HEK293 (cell line): ENCODE measurements around the gene SLC25A44.

Experiments
- CTCF ChIA-PET: fragments of 350-600 bp; formaldehyde crosslinking; extraction: SDS; loops from one replicate; lab custom pipeline; 2021; ENCODE audit warnings: antibody characterized with exemption; lab: Yijun Ruan, JAX
- POLR2A ChIA-PET: fragments of 300-600 bp; formaldehyde crosslinking; extraction: SDS; loops from one replicate; lab custom pipeline; 2020; ENCODE audit warnings: antibody characterized with exemption, inconsistent platforms; lab: Yijun Ruan, JAX
- H3K27ac ChIP-seq: fragments of 200-500 bp; sonication (Bioruptor generic); 2 replicates; pipeline ENCODE4 v1.5.1; 2014; ENCODE audit warnings: low read depth, low read length, control low read depth, inconsistent platforms; ENCODE audit errors: extremely low read depth
- H3K36me3 ChIP-seq, 2 experiments: fragments of 200-500 bp in 1 of 2; sonication (Bioruptor generic) in 1 of 2; 1 replicate in 1 of 2; 2 replicates in 1 of 2; pipeline ENCODE4 v1.5.1; 2014 to 2017; ENCODE audit warnings: inconsistent platforms in 2 of 2, low read length in 2 of 2; ENCODE audit not compliant: control insufficient read depth in 2 of 2, insufficient read depth in 1 of 2
- H3K4me1 ChIP-seq: fragments of 200-500 bp; sonication (Bioruptor generic); 2 replicates; pipeline ENCODE4 v1.5.1; 2014; ENCODE audit warnings: mild to moderate bottlenecking, low read length, inconsistent platforms; ENCODE audit not compliant: control insufficient read depth, insufficient read depth
- H3K4me3 ChIP-seq: 2 replicates; pipeline ENCODE4 v1.5.1; 2011; ENCODE audit warnings: low read depth, mild to moderate bottlenecking, control low read depth, low read length, moderate library complexity
- H3K9me3 ChIP-seq: fragments of 200-500 bp; sonication (Bioruptor generic); 2 replicates; pipeline ENCODE4 v1.5.1; 2014; ENCODE audit warnings: low read depth, low read length, inconsistent platforms; ENCODE audit not compliant: control insufficient read depth, insufficient read depth
- GLIS2 ChIP-seq: fragments of 450-650 bp; formaldehyde crosslinking; IDR thresholded peaks from 2 replicates; pipeline ENCODE4 v1.5.1; 2016; ENCODE audit warnings: missing biosample characterization, missing genetic modification characterization
- KLF16 ChIP-seq: fragments of 450-650 bp; formaldehyde crosslinking; IDR thresholded peaks from 2 replicates; pipeline ENCODE4 v1.5.1; 2017; ENCODE audit warnings: missing biosample characterization, missing genetic modification characterization
- OSR2 ChIP-seq: fragments of 450-650 bp; formaldehyde crosslinking; IDR thresholded peaks from 2 replicates; pipeline ENCODE4 v1.5.1; 2016; ENCODE audit warnings: missing biosample characterization, missing genetic modification characterization
- SCRT1 ChIP-seq: fragments of 450-650 bp; formaldehyde crosslinking; IDR thresholded peaks from 2 replicates; pipeline ENCODE4 v1.5.1; 2016; ENCODE audit warnings: missing biosample characterization, missing genetic modification characterization, borderline replicate concordance
- SCRT2 ChIP-seq: fragments of 450-650 bp; formaldehyde crosslinking; IDR thresholded peaks from 2 replicates; pipeline ENCODE4 v1.5.1; 2016; ENCODE audit warnings: missing biosample characterization, missing genetic modification characterization
- TCF7L2 ChIP-seq: IDR thresholded peaks from 2 replicates; pipeline ENCODE4 v1.6.1; 2011; ENCODE audit warnings: low read depth, mild to moderate bottlenecking, inconsistent platforms, low read length, moderate library complexity, borderline replicate concordance
- ZNF114 ChIP-seq: fragments of 450-650 bp; formaldehyde crosslinking; IDR thresholded peaks from 2 replicates; pipeline ENCODE4 v1.5.0; 2017; ENCODE audit warnings: missing biosample characterization, missing genetic modification characterization
- ZNF239 ChIP-seq: fragments of 450-650 bp; formaldehyde crosslinking; IDR thresholded peaks from 2 replicates; pipeline ENCODE4 v1.5.1; 2016; ENCODE audit warnings: missing biosample characterization, missing genetic modification characterization
- ZNF266 ChIP-seq: fragments of 450-650 bp; formaldehyde crosslinking; IDR thresholded peaks from 2 replicates; pipeline ENCODE4 v1.5.1; 2016; ENCODE audit warnings: missing biosample characterization, missing genetic modification characterization, low read depth
- ZNF555 ChIP-seq: fragments of 450-650 bp; formaldehyde crosslinking; conservative IDR thresholded peaks from 2 replicates; pipeline ENCODE4 v1.5.1; 2017; ENCODE audit warnings: missing biosample characterization, mild to moderate bottlenecking, missing genetic modification characterization, inconsistent platforms
- ZNF768 ChIP-seq: fragments of 450-650 bp; formaldehyde crosslinking; IDR thresholded peaks from 2 replicates; pipeline ENCODE4 v1.5.1; 2018; ENCODE audit warnings: missing biosample characterization, mild to moderate bottlenecking, missing genetic modification characterization
- ZNF776 ChIP-seq: fragments of 450-650 bp; formaldehyde crosslinking; IDR thresholded peaks from 2 replicates; pipeline ENCODE4 v1.5.0; 2017; ENCODE audit warnings: missing biosample characterization, missing genetic modification characterization, borderline replicate concordance
- ZNF785 ChIP-seq: fragments of 450-650 bp; formaldehyde crosslinking; IDR thresholded peaks from 2 replicates; pipeline ENCODE4 v1.5.1; 2016; ENCODE audit warnings: missing biosample characterization, missing genetic modification characterization
- ZNF791 ChIP-seq: fragments of 450-650 bp; formaldehyde crosslinking; IDR thresholded peaks from 2 replicates; pipeline ENCODE4 v1.5.1; 2016; ENCODE audit warnings: missing biosample characterization, missing genetic modification characterization
- TF ChIP-seq, protein P1 (sequence below): fragments of 450-650 bp; formaldehyde crosslinking; IDR thresholded peaks from 2 replicates; pipeline ENCODE4 v1.5.1; 2016; ENCODE audit warnings: missing biosample characterization, missing genetic modification characterization
- TF ChIP-seq, protein P2 (sequence below): fragments of 450-650 bp; formaldehyde crosslinking; IDR thresholded peaks from 2 replicates; pipeline ENCODE4 v1.5.1; 2016; ENCODE audit warnings: missing biosample characterization, missing genetic modification characterization, low read depth
- TF ChIP-seq, protein P3 (sequence below): fragments of 450-650 bp; formaldehyde crosslinking; IDR thresholded peaks from 2 replicates; pipeline ENCODE4 v1.5.1; 2016; ENCODE audit warnings: missing biosample characterization, missing genetic modification characterization
- TF ChIP-seq, protein P4 (sequence below): fragments of 450-650 bp; formaldehyde crosslinking; IDR thresholded peaks from 2 replicates; pipeline ENCODE4 v1.5.1; 2017; ENCODE audit warnings: missing biosample characterization, missing genetic modification characterization
- TF ChIP-seq, protein P5 (sequence below): IDR thresholded peaks from 2 replicates; pipeline ENCODE4 v1.6.1; 2011; ENCODE audit warnings: mild to moderate bottlenecking, low read depth, low read length, borderline replicate concordance

The SLC25A44 gene

DNA sequence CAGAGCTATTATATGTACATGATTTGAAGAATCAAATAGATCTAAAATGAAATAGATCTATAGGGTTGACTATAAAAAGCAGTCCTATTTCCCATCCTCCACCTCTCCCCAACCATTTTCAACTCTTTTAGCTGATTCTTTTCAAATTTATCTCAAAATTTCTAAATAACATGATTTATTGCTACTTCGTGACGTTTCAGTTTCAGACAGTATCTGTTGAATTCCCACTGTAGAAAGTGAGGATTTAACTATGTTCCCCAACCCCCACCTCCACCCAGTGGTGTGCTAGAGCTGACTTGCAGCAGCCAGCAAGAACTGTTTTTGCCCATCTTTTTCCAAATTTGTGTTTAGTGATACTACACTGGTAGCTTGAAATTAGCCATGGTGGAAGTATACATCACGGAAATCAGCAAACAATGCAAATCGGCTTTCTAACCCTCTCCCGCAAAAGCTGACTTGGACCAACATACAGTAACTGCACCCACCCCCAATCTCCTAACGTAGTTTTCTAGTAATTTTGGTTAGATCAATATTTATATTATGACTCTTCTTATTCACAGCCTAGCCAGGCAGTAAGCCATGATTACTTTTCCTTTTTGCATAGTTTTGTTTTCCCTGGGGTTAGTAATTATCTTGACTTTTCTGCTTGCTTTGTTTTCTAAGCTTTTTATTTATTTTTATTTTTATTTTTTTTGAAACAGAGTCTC, 29.6 kb upstream of the SLC25A44 start:
- H3K36me3 ChIP-seq: no peaks in the 10 kb centered on the region
- POLR2A ChIA-PET: interaction anchor here (0.7 to 1.0 kb wide), 3 partner anchors 13 to 48 kb away, joined by 3 to 8 read pairs (median 3); partner anchors contain the start of genes PMF1 and SLC25A44

DNA sequence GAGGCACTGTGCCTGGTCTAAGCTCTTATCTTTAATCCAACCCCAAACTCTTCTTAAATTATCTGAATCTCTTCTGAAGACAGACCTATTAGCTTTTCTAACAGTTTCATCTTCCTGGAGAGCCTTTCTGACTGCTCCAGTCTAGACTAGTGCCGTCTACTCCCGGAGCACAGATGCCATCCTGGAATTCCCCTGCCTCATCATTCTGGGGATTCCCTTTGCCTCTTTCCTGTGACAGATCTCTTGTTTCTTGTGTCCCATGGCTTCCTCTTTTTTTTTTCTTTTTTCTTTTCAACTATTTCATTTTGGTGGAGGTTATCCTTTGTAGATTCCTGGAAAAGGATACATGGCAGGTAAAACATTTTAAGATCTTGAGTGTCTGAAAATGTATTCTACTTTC, 28.8 kb upstream of the SLC25A44 start:
- no peak overlapping the region for H3K4me3 ChIP-seq
- POLR2A ChIA-PET: interaction anchor here (0.6 to 1.1 kb wide), 2 partner anchors 29 to 211 kb away, joined by 3 to 4 read pairs; partner anchors contain the start of gene SLC25A44
- no peak for TF ChIP-seq ZNF791 (tag by site-specific recombination)
- no peak for TF ChIP-seq ZNF239 (tag by site-specific recombination)
- TF ChIP-seq, protein P1, sequence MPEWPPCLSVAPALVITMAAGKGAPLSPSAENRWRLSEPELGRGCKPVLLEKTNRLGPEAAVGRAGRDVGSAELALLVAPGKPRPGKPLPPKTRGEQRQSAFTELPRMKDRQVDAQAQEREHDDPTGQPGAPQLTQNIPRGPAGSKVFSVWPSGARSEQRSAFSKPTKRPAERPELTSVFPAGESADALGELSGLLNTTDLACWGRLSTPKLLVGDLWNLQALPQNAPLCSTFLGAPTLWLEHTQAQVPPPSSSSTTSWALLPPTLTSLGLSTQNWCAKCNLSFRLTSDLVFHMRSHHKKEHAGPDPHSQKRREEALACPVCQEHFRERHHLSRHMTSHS (tag by site-specific recombination): no peak
- TF ChIP-seq ZNF266: no peak
- CTCF ChIA-PET: interaction anchor here (0.7 kb wide), 3 partner anchors 35 to 1013 kb away, joined by 3 read pairs; no protein-coding TSS in a partner anchor
- no peaks in the 10 kb centered on the region for H3K9me3 ChIP-seq
- no peaks in the 10 kb centered on the region for H3K4me1 ChIP-seq
- no peaks in the 10 kb centered on the region for H3K36me3 ChIP-seq
- no peak overlapping the region for H3K27ac ChIP-seq

More for the DNA sequence above, 29.6 kb upstream of the SLC25A44 start:
- Histone ChIP-seq H3K9me3 (no peaks in the 10 kb centered on the region), H3K4me3 (no peak overlapping the region), H3K4me1 (no peaks in the 10 kb centered on the region), H3K27ac (no peak overlapping the region)
- TF ChIP-seq OSR2 (tag by site-specific recombination): no peak
- no peak for TF ChIP-seq ZNF776 (tag by site-specific recombination)
- TF ChIP-seq, protein P2, sequence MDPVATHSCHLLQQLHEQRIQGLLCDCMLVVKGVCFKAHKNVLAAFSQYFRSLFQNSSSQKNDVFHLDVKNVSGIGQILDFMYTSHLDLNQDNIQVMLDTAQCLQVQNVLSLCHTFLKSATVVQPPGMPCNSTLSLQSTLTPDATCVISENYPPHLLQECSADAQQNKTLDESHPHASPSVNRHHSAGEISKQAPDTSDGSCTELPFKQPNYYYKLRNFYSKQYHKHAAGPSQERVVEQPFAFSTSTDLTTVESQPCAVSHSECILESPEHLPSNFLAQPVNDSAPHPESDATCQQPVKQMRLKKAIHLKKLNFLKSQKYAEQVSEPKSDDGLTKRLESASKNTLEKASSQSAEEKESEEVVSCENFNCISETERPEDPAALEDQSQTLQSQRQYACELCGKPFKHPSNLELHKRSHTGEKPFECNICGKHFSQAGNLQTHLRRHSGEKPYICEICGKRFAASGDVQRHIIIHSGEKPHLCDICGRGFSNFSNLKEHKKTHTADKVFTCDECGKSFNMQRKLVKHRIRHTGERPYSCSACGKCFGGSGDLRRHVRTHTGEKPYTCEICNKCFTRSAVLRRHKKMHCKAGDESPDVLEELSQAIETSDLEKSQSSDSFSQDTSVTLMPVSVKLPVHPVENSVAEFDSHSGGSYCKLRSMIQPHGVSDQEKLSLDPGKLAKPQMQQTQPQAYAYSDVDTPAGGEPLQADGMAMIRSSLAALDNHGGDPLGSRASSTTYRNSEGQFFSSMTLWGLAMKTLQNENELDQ (tag by site-specific recombination): no peak
- no peak for TF ChIP-seq ZNF555 (tag by site-specific recombination)
- no peak for TF ChIP-seq ZNF114 (tag by site-specific recombination)
- no peak for TF ChIP-seq SCRT1
- TF ChIP-seq ZNF785 (tag by site-specific recombination): no peak
- TF ChIP-seq ZNF768 (tag by site-specific recombination): no peak
- no peak for TF ChIP-seq ZNF266
- TF ChIP-seq, protein P3, sequence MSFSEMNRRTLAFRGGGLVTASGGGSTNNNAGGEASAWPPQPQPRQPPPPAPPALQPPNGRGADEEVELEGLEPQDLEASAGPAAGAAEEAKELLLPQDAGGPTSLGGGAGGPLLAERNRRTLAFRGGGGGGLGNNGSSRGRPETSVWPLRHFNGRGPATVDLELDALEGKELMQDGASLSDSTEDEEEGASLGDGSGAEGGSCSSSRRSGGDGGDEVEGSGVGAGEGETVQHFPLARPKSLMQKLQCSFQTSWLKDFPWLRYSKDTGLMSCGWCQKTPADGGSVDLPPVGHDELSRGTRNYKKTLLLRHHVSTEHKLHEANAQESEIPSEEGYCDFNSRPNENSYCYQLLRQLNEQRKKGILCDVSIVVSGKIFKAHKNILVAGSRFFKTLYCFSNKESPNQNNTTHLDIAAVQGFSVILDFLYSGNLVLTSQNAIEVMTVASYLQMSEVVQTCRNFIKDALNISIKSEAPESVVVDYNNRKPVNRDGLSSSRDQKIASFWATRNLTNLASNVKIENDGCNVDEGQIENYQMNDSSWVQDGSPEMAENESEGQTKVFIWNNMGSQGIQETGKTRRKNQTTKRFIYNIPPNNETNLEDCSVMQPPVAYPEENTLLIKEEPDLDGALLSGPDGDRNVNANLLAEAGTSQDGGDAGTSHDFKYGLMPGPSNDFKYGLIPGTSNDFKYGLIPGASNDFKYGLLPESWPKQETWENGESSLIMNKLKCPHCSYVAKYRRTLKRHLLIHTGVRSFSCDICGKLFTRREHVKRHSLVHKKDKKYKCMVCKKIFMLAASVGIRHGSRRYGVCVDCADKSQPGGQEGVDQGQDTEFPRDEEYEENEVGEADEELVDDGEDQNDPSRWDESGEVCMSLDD (tag by site-specific recombination): no peak
- TF ChIP-seq, protein P4, sequence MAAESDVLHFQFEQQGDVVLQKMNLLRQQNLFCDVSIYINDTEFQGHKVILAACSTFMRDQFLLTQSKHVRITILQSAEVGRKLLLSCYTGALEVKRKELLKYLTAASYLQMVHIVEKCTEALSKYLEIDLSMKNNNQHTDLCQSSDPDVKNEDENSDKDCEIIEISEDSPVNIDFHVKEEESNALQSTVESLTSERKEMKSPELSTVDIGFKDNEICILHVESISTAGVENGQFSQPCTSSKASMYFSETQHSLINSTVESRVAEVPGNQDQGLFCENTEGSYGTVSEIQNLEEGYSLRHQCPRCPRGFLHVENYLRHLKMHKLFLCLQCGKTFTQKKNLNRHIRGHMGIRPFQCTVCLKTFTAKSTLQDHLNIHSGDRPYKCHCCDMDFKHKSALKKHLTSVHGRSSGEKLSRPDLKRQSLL (tag by site-specific recombination): no peak
- TF ChIP-seq, protein P5, sequence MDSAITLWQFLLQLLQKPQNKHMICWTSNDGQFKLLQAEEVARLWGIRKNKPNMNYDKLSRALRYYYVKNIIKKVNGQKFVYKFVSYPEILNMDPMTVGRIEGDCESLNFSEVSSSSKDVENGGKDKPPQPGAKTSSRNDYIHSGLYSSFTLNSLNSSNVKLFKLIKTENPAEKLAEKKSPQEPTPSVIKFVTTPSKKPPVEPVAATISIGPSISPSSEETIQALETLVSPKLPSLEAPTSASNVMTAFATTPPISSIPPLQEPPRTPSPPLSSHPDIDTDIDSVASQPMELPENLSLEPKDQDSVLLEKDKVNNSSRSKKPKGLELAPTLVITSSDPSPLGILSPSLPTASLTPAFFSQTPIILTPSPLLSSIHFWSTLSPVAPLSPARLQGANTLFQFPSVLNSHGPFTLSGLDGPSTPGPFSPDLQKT: no peak
- no peak for TF ChIP-seq GLIS2
- TF ChIP-seq TCF7L2: no peak
- TF ChIP-seq SCRT2 (tag by site-specific recombination): no peak
- no peak for TF ChIP-seq KLF16 (tag by site-specific recombination)
- CTCF ChIA-PET: interaction anchor here (0.7 kb wide), 2 partner anchors 23 to 34 kb away, joined by 3 read pairs; no protein-coding TSS in a partner anchor
